Epithelial cell of umbilical artery (primary cell): ENCODE results near the gene C4orf36. TPM values are rescaled to one million over a fixed set of nuclear protein-coding genes. Genes with fewer than 3 reads are reported as not detected.

ENCODE experiments used
- total RNA-seq: library from RNA; depleted of rRNA; stranded (reverse); fragments of >200 nt; gene quantifications from 2 replicates; pipeline ENCODE4 v1.2.3, GENCODE V29; 2014

Gene C4orf36
- 0.30 and 0.32 TPM in 2 replicates for total RNA-seq

GRCh38 chr4:86891762-86892635 lies at the start of gene C4orf36:
Gene C4orf36 (minus strand): TSS chr4:86892422. CDS start chr4:86891520, 902 bp downstream.

GRCh38 chr4:86934771-86935565 lies 42.7 kb upstream of the C4orf36 start, which contains the start of gene AFF1:
Gene AFF1 (plus strand): TSS chr4:86935011. CDS start chr4:86948534, 13,523 bp downstream.

GRCh38 chr4:86848732-86849619 lies 43.2 kb downstream of the C4orf36 start, which contains the start of gene SLC10A6:
Gene SLC10A6 (minus strand): TSS chr4:86849384. CDS start chr4:86849115, 269 bp downstream.

Other genes starting within 250 kb of the C4orf36 start
- not detected in 2 replicates for gene SLC10A6, start 43.0 kb downstream of the C4orf36 start, total RNA-seq
- gene AFF1, start 42.6 kb upstream of the C4orf36 start, total RNA-seq: 12.7 and 24.5 TPM in 2 replicates